IMR-90 (cell line): ENCODE measurements around the gene TSPAN33. TPM values are rescaled to one million over a fixed set of nuclear protein-coding genes. Genes with fewer than 3 reads are reported as not detected.

Experiments
- ATAC-seq: fragments of 200-7000 bp; cut with Tn5 transposase; 2 replicates; pipeline ENCODE4 v1.9.1; 2020; ENCODE audit warnings: low read depth, mild to moderate bottlenecking, moderate library complexity
- BruUV-seq: library from RNA; stranded (reverse); fragments of 400-500 nt; replicated peaks from 2 replicates; lab custom pipeline; 2021; lab: Mats Ljungman, UMichigan
- CTCF ChIA-PET: fragments of 300-600 bp; formaldehyde crosslinking; extraction: SDS; loops from one replicate; lab custom pipeline; 2021; ENCODE audit warnings: antibody characterized with exemption; lab: Yijun Ruan, JAX
- POLR2A ChIA-PET: fragments of 300-600 bp; sonication (Branson Sonifier 250); formaldehyde crosslinking; loops from one replicate; lab custom pipeline; 2022; ENCODE audit warnings: antibody characterized with exemption; ENCODE audit not compliant: unreplicated experiment; lab: Charles Lee
- DNase-seq: peaks from one replicate; pipeline ENCODE4 v3.0.0; 2013
- H2AFZ ChIP-seq: replicated peaks from 2 replicates; pipeline ENCODE3; 2013; ENCODE audit warnings: low read length, mild to moderate bottlenecking; ENCODE audit not compliant: poor library complexity
- H2AK5ac ChIP-seq: 2 replicates; pipeline ENCODE4 v1.6.1; 2013; ENCODE audit warnings: low read depth, low read length, inconsistent platforms
- H2AK9ac ChIP-seq: replicated peaks from 2 replicates; pipeline ENCODE3; 2013; ENCODE audit warnings: mild to moderate bottlenecking, low read depth, low read length, moderate library complexity; ENCODE audit not compliant: poor library complexity
- H2BK120ac ChIP-seq: 2 replicates; pipeline ENCODE4 v1.6.1; 2013; ENCODE audit warnings: low read depth, low read length, inconsistent platforms
- H2BK15ac ChIP-seq: 3 replicates; pipeline ENCODE4 v1.6.1; 2013; ENCODE audit warnings: low read depth, low read length, inconsistent platforms
- H2BK20ac ChIP-seq: 2 replicates; pipeline ENCODE4 v1.6.1; 2013; ENCODE audit warnings: low read depth, mild to moderate bottlenecking, inconsistent platforms, low read length, moderate library complexity
- H2BK5ac ChIP-seq: 2 replicates; pipeline ENCODE4 v1.6.1; 2013; ENCODE audit warnings: mild to moderate bottlenecking, low read depth, low read length, inconsistent platforms; ENCODE audit not compliant: poor library complexity, severe bottlenecking
- H3K14ac ChIP-seq: replicated peaks from 2 replicates; pipeline ENCODE4 v1.6.1; 2013; ENCODE audit warnings: low read depth, low read length, inconsistent platforms
- H3K18ac ChIP-seq: 2 replicates; pipeline ENCODE4 v1.6.1; 2013; ENCODE audit warnings: low read depth, low read length, control low read depth
- H3K23ac ChIP-seq: 2 replicates; pipeline ENCODE4 v1.6.1; 2013; ENCODE audit warnings: low read depth, low read length, inconsistent platforms
- H3K27ac ChIP-seq: 2 replicates; pipeline ENCODE4 v1.5.1; 2013; ENCODE audit warnings: mild to moderate bottlenecking, control low read depth, low read length; ENCODE audit not compliant: insufficient read depth
- H3K27me3 ChIP-seq: 2 replicates; pipeline ENCODE4 v1.6.1; 2013; ENCODE audit warnings: low read length; ENCODE audit not compliant: control insufficient read depth, insufficient read depth
- H3K36me3 ChIP-seq: 2 replicates; pipeline ENCODE4 v1.6.1; 2013; ENCODE audit warnings: low read length, mixed read lengths; ENCODE audit not compliant: control insufficient read depth, insufficient read depth
- H3K4ac ChIP-seq: 2 replicates; pipeline ENCODE4 v1.6.1; 2013; ENCODE audit warnings: low read depth, low read length, inconsistent platforms
- H3K4me1 ChIP-seq: 2 replicates; pipeline ENCODE4 v1.6.1; 2013; ENCODE audit warnings: low read length, mixed read lengths; ENCODE audit not compliant: control insufficient read depth, insufficient read depth
- H3K4me2 ChIP-seq: 2 replicates; pipeline ENCODE4 v1.6.1; 2013; ENCODE audit warnings: low read depth, mild to moderate bottlenecking, control low read depth, low read length, moderate library complexity
- H3K4me3 ChIP-seq: 2 replicates; pipeline ENCODE4 v1.5.1; 2013; ENCODE audit warnings: low read depth, mild to moderate bottlenecking, control low read depth, low read length, moderate library complexity; ENCODE audit not compliant: insufficient read depth
- H3K56ac ChIP-seq: 2 replicates; pipeline ENCODE4 v1.6.1; 2013; ENCODE audit warnings: low read length, inconsistent platforms; ENCODE audit not compliant: insufficient read depth; ENCODE audit errors: extremely low read depth
- H3K79me1 ChIP-seq, 2 experiments: 2 replicates each; pipeline ENCODE4 v1.6.1; 2013; ENCODE audit warnings: low read length in 2 of 2, inconsistent platforms in 1 of 2, low read depth in 1 of 2
- H3K9ac ChIP-seq: 2 replicates; pipeline ENCODE4 v1.6.1; 2013; ENCODE audit warnings: low read depth, low read length, control low read depth
- H3K9me1 ChIP-seq: 2 replicates; pipeline ENCODE4 v1.6.1; 2013; ENCODE audit warnings: low read length, inconsistent platforms; ENCODE audit not compliant: insufficient read depth
- H3K9me3 ChIP-seq: 2 replicates; pipeline ENCODE4 v1.6.1; 2013; ENCODE audit warnings: low read length; ENCODE audit not compliant: control insufficient read depth, insufficient read depth
- H4K20me1 ChIP-seq: 2 replicates; pipeline ENCODE4 v1.6.1; 2013; ENCODE audit warnings: low read length, inconsistent platforms; ENCODE audit not compliant: insufficient read depth
- H4K5ac ChIP-seq: 2 replicates; pipeline ENCODE4 v1.6.1; 2013; ENCODE audit warnings: mild to moderate bottlenecking, low read depth, low read length, control low read depth
- H4K8ac ChIP-seq, 2 experiments: 2 replicates each; pipeline ENCODE4 v1.6.1; 2013; ENCODE audit warnings: low read depth in 2 of 2, low read length in 2 of 2, control low read depth in 1 of 2, inconsistent platforms in 1 of 2
- H4K91ac ChIP-seq: 2 replicates; pipeline ENCODE4 v1.6.1; 2013; ENCODE audit warnings: low read depth, low read length, inconsistent platforms; ENCODE audit not compliant: insufficient read depth
- BHLHE40 ChIP-seq: fragments of 150-350 bp; IDR thresholded peaks from 2 replicates; pipeline ENCODE4 v1.6.1; 2016; ENCODE audit warnings: mild to moderate bottlenecking, low read depth, low read length
- CEBPB ChIP-seq: IDR thresholded peaks from 2 replicates; pipeline ENCODE4 v1.6.1; 2012; ENCODE audit warnings: low read depth, low read length, improper control_type of control experiment
- CHD1 ChIP-seq: IDR thresholded peaks from 2 replicates; pipeline ENCODE4 v1.6.1; 2012; ENCODE audit warnings: low read depth, low read length, improper control_type of control experiment
- ELK1 ChIP-seq: fragments of 150-350 bp; IDR thresholded peaks from 2 replicates; pipeline ENCODE4 v1.6.1; 2016; ENCODE audit warnings: low read depth, mild to moderate bottlenecking, low read length, moderate library complexity, borderline replicate concordance
- FOS ChIP-seq: fragments of 150-350 bp; IDR thresholded peaks from 2 replicates; pipeline ENCODE4 v1.6.1; 2016; ENCODE audit warnings: low read depth, low read length
- MAFK ChIP-seq: IDR thresholded peaks from 2 replicates; pipeline ENCODE4 v1.6.1; 2012; ENCODE audit warnings: low read depth, low read length, improper control_type of control experiment
- MAZ ChIP-seq: IDR thresholded peaks from 2 replicates; pipeline ENCODE4 v1.6.1; 2012; ENCODE audit warnings: low read depth, mild to moderate bottlenecking, low read length, improper control_type of control experiment, moderate library complexity, borderline replicate concordance
- MXI1 ChIP-seq: IDR thresholded peaks from 2 replicates; pipeline ENCODE4 v1.6.1; 2012; ENCODE audit warnings: low read depth, mild to moderate bottlenecking, low read length, moderate library complexity, borderline replicate concordance
- RAD21 ChIP-seq: IDR thresholded peaks from 2 replicates; pipeline ENCODE4 v1.6.1; 2012; ENCODE audit warnings: low read length, improper control_type of control experiment
- RCOR1 ChIP-seq: IDR thresholded peaks from 2 replicates; pipeline ENCODE4 v1.6.1; 2012; ENCODE audit warnings: mild to moderate bottlenecking, low read length, improper control_type of control experiment; ENCODE audit not compliant: insufficient replicate concordance
- RFX5 ChIP-seq: IDR thresholded peaks from 2 replicates; pipeline ENCODE4 v1.8.0; 2012; ENCODE audit warnings: low read depth, mild to moderate bottlenecking, low read length, moderate library complexity
- SMC3 ChIP-seq: fragments of 150-350 bp; IDR thresholded peaks from 2 replicates; pipeline ENCODE4 v1.6.1; 2016; ENCODE audit warnings: low read depth, mild to moderate bottlenecking, antibody characterized with exemption, low read length, moderate library complexity
- USF2 ChIP-seq: fragments of 150-350 bp; IDR thresholded peaks from 2 replicates; pipeline ENCODE4 v1.6.1; 2017; ENCODE audit warnings: mild to moderate bottlenecking, antibody characterized with exemption, low read length, low read depth
- WGBS, 2 experiments: methylation state at CpG; one replicate each; pipeline versions ENCODE4 v1.1.5 to v1.1.7; 2013; ENCODE audit warnings: missing lambda C conversion rate in 2 of 2; ENCODE audit not compliant: insufficient read length in 1 of 2; ENCODE audit errors: extremely low coverage in 2 of 2; 5-methylcytosine and 5-hydroxymethylcytosine counted together
- dilution Hi-C: fragments of 300-500 bp; cut with HindIII; formaldehyde crosslinking; loops from one replicate; pipeline ENCODE4 v1.14.3; 2018; ENCODE audit warnings: low sequenced_read_pairs; ENCODE audit not compliant: unreplicated experiment
- in situ Hi-C: fragments of 300-500 bp; cut with MboI; formaldehyde crosslinking; loops from 3 replicates; pipeline ENCODE4 v1.14.3; 2019; ENCODE audit warnings: low sequenced_read_pairs, inconsistent platforms, mixed read lengths
- intact Hi-C: fragments of 100-400 bp; cut with micrococcal nuclease; formaldehyde crosslinking; loops from 2 replicates; pipeline ENCODE4 v1.10.0; 2022
- polyA plus RNA-seq, 3 experiments: library from polyadenylated mRNA; depleted of rRNA; stranded (reverse); fragments of >200 nt; gene quantifications; 2 replicates each; pipeline ENCODE4 v1.2.3, GENCODE V29; 2012; ENCODE audit warnings: low replicate concordance in 1 of 3
- total RNA-seq: library from RNA; depleted of rRNA; stranded (reverse); fragments of >200 nt; gene quantifications from 2 replicates; pipeline ENCODE4 v1.2.3, GENCODE V29; 2012

The TSPAN33 gene
- total and polyA plus RNA-seq, 2 of the 4 experiments (the other 2 are of a cell fraction): 0.17 to 0.36 TPM

- H2BK15ac ChIP-seq: no peak overlapping the region
- CTCF ChIA-PET: interaction anchor here (1.5 to 2.1 kb wide), 3 partner anchors 13 to 239 kb away, joined by 3 to 8 read pairs (median 5); no protein-coding TSS in a partner anchor
- H3K27me3 ChIP-seq: peaks cover 54% of the 10 kb centered on the region
- H4K91ac ChIP-seq: no peak overlapping the region
- no CpG with 5 or more reads among the region's 5 CpGs for WGBS, 2 experiments
- in situ Hi-C loops (no loop called here), intact Hi-C loops (no loop called here), dilution Hi-C loops (no loop called here)
- H3K4me1 ChIP-seq: no peaks in the 10 kb centered on the region
- H3K18ac ChIP-seq: no peak overlapping the region
- H4K20me1 ChIP-seq: no peaks in the 10 kb centered on the region; the same call in 1 of the 2 replicates
- DNase-seq (no peak), ATAC-seq (no peak)
- no peak overlapping the region for H2BK120ac ChIP-seq
- no peak overlapping the region for H3K4me3 ChIP-seq
- no peaks in the 10 kb centered on the region for H3K9me1 ChIP-seq
- H3K4ac ChIP-seq: no peak overlapping the region
- TF ChIP-seq MXI1 (no peak), CEBPB (no peak), ELK1 (no peak), CHD1 (no peak), SMC3 (no peak), USF2 (no peak), RAD21 (no peak), MAFK (no peak), MAZ (no peak), RFX5 (no peak), FOS (no peak), BHLHE40 (no peak), RCOR1 (no peak)
- no peak overlapping the region for H2AK5ac ChIP-seq
- H3K23ac ChIP-seq: no peak overlapping the region
- BruUV-seq: no TSS peak
- H2BK5ac ChIP-seq: no peak overlapping the region
- H3K79me1 ChIP-seq: no peaks in the 10 kb centered on the region
- H4K5ac ChIP-seq: no peak overlapping the region
- no peaks in the 10 kb centered on the region for H3K36me3 ChIP-seq
- no peak overlapping the region for H2AFZ ChIP-seq
- H3K9me3 ChIP-seq: peaks cover 2% of the 10 kb centered on the region; the same call in 1 of the 2 replicates
- H3K14ac ChIP-seq: no peak overlapping the region
- H3K9ac ChIP-seq: no peak overlapping the region
- H4K8ac ChIP-seq: no peak overlapping the region
- no peak overlapping the region for H2BK20ac ChIP-seq
- H3K56ac ChIP-seq: no peak overlapping the region
- no peak overlapping the region for H3K4me2 ChIP-seq
- H3K27ac ChIP-seq: no peak overlapping the region
- POLR2A ChIA-PET: no interaction called here
- H2AK9ac ChIP-seq: no peak overlapping the region
Measured at GRCh38 chr7:129162732-129163131, 18.2 kb downstream of the TSPAN33 start.
